ENCODE data around the gene LMBR1L.

GRCh38 chr12:49054524-49054923 is 56.1 kb downstream of the LMBR1L start:
- no peak for TF ChIP-seq CTCF (CRISPR knock-in tag; IDR thresholded peaks at IDR 0.05)
- no peak for TF ChIP-seq YY1 (IDR thresholded peaks at IDR 0.05; ENCODE audit: insufficient read depth, insufficient replicate concordance, low read depth, low read length)
- no peak for TF ChIP-seq GABPA (IDR thresholded peaks at IDR 0.05; ENCODE audit: low read depth, low read length)
- no peak for TF ChIP-seq GABPA (CRISPR knock-in tag; IDR thresholded peaks at IDR 0.05; ENCODE audit: low read depth)
- no peak for TF ChIP-seq ZHX1 (CRISPR knock-in tag; IDR thresholded peaks at IDR 0.05; ENCODE audit: low read depth)
- TF ChIP-seq ZNF761 (CRISPR knock-in tag; conservative IDR thresholded peaks at IDR 0.05), result no peak
- no peak for TF ChIP-seq DPF2 (CRISPR knock-in tag; IDR thresholded peaks at IDR 0.05; ENCODE audit: borderline replicate concordance, low read depth)
- TF ChIP-seq MXD3 (CRISPR knock-in tag; IDR thresholded peaks at IDR 0.05), result no peak
- no peak for TF ChIP-seq HBP1 (CRISPR knock-in tag; IDR thresholded peaks at IDR 0.05; ENCODE audit: low read depth)
- no peak for TF ChIP-seq TERF1 (CRISPR knock-in tag; IDR thresholded peaks at IDR 0.05)
